Activated T-helper 1 cell treated with anti-CD3 and anti-CD28 coated beads, Interleukin-2, amount 50 U/mL, for 16 hours (primary cell): ENCODE measurements around the gene TMEM143.
"Not testable (repeated sequence)": the region's sequence is repeated elsewhere in the genome, so short reads cannot be mapped to it uniquely, and the experiment has no call there.

Experiments used
- DNase-seq, 2 donors: peaks; one replicate each; pipeline ENCODE4 v3.0.0-alpha.2; 2020; ENCODE audit warnings: low read depth in 1 of 2, low spot score in 1 of 2

The TMEM143 gene

DNA sequence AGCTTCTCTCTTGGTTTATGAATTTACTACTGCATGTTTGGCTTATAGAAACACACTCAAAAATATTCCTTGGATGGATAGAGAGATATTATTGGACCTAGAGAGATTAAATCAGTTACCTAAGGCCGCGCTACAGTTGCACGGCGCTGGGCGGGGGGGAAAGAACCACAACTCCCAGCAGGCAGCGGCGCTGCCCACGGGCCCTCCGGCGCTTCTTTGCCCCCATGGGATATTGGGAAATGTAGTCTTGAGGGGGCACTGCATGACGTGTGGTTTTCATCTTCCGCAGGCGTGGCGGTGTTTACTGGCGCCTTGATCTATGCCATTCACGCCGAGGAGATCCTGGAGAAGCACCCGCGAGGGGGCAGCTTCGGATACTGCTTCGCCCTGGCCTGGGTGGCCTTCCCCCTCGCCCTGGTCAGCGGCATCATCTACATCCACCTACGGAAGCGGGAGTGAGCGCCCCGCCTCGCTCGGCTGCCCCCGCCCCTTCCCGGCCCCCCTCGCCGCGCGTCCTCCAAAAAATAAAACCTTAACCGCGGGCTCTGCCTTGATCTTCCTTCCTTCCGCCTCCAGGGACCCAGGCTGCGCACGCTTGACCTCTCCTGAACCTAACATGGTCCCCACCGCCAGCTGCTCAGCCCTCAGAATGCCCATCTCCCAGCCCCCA lies 33.6 kb downstream of the TMEM143 start:
- DNase-seq = peak; percentile 70 to 72

DNA sequence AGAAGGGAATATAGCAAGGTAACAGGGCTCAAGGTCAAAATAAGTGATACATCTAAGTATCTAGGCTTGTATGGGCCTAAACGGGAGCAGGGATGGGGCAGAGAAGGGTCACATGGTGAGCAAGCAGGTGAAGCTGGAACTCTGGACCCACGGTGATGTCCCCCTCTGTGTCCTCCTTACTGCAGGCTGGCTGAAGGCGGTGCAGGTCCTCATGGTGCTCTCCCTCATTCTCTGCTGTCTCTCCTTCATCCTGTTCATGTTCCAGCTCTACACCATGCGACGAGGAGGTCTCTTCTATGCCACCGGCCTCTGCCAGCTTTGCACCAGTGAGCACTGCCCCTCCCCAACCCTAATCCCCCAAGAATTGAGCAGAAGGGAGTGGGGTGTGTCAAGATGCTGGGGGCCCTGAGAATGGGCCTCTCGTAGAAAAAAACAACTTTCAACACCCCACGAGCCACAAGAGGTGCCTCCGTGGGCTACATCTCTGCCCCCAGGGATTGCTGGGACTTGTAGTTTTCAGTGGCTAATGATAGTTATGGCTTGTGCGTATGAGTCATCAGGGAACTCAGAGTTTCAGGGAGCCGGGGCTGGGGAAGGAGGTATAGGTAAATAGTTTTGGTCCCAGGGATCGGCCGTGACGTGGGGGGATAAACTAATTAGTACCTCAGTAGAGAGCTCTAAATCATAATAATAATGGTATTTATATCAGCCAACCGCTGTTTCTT lies 34.4 kb downstream of the TMEM143 start:
- DNase-seq = no peak

DNA sequence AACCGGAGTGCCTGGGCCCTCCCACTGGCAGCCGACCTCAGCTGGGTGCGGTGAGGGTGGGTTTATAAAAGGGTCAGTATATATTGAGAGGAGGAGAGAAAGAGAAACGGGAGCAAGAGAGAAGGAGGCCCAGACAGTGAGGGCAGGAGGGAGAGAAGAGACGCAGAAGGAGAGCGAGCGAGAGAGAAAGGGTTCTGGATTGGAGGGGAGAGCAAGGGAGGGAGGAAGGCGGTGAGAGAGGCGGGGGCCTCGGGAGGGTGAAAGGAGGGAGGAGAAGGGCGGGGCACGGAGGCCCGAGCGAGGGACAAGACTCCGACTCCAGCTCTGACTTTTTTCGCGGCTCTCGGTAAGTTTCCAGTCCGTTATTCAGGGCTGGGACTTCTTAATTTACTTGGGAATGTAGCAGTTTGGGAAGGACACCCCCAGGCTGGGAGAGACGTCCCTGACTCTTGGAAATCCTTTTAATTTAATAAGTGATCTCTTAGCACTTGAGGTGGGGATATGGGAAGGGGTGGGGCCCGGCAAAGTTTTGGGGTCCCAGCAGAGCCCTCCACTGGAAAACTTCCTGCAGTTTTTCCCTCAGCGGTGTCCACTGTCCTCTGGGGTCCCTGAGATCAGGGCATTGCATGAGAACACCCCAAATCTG lies 38.4 kb downstream of the TMEM143 start, which contains the start of gene EMP3:
TSS of gene EMP3 (plus strand) at position 288 of the 646 bp plus-strand sequence. CDS start 1,293 bp downstream, outside the sequence.
- peak; percentile 70 to 73 for DNase-seq

DNA sequence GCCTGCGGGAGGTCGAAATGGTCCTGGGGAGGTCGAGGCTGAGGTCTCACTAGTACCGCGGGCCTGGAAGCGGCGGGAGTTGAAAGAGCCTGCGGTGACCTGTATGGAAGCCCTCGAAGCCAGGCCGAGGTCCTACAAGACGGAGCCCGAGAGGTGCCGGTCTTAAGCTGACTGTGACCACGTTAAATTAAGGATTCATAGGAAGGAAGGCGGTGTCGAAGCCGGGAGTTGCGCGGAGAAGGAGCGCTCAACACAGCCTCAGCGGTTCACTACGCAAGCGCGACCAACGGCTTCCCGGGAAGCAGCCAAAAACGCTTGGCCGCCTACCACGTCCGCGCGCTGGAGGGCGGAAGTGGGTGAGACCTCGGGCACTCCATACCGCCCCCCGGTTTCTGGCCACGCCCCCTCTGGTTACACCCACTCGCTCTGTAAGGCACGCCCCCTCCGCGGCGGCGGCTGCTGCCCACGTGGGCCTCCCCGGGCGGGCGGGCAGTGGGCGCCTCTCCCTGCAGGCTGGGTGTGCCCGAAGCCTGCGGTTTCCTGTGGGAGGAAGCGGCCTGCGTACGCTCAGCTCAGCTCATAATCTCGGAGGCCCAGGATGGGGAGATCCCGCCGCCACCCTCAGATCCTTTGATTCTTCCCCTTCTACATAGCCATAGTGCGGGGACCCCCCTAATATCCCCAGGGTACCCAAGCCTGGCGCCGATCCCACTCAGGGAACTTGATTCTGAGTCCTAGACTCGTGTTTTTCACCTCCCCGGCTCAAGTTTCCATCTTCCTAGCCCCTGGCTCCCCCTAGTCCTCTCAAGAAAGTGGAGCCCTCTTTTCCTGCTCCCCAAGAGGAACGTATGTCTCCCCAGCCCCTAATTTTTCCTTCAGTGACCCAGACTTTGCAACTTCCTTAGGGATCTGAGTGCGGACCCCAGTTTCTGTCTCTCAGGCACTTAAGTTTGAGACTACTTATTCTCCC lies 41.8 kb downstream of the TMEM143 start:
- DNase-seq = peak; percentile 98 to 99

DNA sequence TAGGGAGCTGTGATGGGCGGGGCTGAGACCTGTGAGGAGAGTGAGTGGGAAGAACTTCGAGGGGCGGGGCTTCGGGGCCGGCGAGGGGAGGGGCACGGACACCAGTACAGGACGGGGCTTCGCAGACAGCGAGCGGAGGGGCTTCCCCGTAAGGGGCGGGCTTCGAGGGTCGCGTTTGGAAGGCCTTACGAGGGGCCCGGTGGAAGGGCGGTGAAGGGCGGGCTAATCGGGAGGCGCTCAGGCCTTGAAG lies 42.4 kb downstream of the TMEM143 start:
- DNase-seq = peak; percentile 90 to 94

DNA sequence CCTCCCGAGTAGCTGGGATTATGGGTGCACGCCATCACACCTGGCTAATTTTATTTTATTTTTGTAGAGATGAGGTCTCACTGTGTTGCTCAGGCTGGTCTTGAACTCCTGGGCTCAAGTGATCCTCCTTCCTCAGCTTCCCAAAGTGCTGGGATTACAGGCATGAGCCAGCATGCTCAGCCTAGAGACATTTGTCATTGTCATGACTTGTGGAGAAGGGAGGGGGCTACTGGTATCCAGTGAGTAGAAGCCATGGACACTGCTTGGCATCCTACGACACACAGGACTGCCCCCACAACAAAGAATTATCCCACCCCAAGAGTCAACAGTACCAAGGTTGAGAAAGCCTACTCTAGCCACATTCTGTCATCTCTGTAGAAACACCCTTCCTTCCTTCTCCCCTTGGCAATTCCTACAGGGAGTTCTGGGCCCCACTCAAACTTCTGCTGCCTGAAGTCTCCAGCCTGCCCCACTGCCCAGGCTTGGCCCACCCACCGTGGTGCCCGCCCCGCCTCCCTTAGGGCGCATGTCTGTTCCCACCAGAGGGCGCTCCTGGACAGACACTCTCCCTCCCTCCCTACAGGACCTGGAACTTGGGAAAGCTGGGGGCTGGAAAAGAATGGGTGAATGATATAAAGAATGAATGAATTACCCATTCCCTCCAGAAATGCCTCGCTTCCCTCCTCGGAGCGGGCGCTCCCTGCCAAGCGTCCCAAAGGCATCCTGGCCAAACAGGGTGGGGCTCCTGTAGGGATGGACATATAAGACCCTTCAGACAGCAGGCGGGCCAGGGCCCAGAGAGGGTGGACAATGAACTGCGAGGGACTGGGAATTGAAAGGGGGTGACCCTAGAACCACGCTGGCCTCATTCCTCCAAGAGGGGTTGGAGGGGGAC lies 43.8 kb downstream of the TMEM143 start:
- DNase-seq = peak; percentile 64 to 71

DNA sequence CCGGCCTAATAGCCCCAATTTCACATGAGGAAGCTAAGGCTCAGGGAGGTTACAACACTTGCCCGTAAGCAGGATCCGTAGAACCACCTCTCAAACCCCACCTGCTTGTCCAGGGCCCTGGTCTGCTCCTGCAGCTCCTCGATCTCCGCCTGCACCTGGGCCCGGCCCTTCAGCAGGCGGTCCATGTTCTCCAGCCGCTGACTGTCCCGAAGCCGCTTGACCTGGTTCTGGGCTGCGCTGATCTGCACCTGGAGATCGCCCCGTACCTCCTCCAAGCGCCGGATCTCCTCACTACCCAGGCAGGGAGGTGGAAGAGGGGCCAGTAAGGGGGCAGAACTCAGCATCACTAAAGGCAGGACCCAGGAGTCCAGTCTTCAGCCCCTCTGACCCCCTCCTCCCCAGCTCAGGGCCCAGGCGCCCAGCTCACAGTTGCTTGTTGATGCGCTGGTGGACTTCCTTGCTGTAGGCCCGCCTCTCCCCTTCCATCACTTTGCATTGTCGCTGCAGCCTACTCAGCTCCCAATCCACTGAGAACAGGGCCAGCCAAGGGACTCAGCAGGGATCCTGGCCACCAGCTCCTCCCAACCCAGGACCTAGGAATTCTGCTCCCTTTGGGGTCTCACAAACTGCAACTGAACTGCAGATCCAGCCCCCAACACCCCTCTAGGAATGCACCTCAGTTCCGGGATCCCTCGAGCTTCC lies 45.3 kb downstream of the TMEM143 start:
- DNase-seq = no peak

DNA sequence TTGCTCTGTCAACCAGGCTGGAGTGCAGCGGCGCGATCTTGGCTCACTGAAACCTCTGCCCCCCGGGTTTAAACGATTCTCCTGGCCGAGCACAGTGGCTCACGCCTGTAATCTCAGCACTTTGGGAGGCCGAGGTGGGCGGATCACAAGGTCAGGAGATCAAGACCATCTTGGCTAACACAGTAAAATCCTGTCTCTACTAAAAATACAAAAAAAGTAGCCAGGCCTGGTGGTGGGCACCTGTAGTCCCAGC lies 46.1 kb downstream of the TMEM143 start:
- DNase-seq = not testable (repeated sequence)

DNA sequence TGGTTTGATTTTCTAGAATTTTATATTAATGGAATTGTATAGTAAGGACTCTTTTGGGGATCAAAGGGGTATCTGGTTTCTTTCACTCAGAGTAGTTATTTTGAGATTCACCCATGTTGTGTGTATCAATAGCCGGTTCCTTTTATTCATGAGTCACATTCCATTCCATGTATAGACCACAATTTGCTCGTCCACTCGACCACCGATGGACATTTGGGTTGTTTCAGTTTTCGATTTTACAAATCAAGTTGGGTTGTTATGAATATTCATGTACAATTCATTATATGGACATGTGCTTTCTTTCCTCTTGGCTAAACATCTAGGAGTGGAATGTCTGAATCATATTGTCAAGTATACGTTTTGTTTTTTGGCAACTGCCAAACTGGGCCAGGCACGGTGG lies 48.0 kb downstream of the TMEM143 start:
- DNase-seq = no peak

DNA sequence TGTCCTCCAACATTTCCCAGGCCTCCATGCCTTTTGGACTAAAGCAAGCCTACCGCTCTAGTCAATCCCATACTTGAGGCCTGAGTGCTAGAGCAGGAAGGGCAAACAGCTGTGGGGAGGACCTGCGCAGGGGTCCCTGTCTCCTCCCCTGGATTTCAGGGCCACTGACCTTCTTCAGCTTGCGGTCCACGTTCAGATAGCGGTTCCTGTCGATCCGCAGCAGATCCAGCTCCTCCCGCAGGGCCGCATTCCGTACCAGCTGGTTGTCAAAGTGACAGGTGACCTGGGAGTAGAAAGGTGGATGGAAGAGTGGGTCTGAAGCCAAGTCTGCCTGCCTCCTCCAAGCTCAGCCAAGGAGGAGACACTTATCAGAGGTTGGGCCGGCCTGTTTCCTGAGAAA lies 52.4 kb downstream of the TMEM143 start:
- no peak for DNase-seq

DNA sequence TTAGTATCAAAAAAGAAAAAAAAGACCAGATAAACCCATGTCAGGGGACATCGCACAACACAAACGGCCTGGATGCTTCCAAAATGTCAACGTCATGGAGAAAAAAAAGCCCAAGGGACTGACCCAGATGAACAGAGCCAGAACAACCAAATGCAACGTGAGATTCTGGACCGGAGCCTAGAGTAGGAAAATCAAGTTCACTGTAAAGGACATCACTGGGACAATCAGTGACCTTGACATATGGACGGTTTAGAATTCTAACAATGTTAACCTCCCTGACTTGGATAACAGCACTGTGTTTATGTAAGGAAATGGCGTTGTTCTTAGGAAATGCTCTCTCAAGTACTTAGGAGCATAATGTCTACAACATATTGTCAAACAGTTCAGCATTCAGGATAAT lies 53.5 kb downstream of the TMEM143 start:
- DNase-seq = no peak

DNA sequence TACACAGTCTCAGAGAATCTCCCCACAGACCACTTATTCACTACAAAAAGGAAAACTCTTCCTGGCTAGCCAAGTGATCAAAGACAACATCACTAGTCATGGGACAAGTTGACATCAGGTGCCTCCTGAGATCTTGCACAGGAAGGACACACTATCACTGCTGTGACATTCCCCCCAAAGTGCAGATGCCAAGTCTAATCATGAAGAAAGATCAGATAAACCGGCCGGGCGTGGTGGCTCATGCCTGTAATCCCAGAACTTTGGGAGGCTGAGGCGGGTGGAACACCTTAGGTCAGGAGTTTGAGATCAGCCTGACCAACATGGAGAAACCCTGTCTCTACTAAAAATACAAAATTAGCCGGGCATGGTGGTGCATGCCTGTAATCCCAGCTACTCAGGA lies 54.0 kb downstream of the TMEM143 start:
- not testable (repeated sequence) for DNase-seq

DNA sequence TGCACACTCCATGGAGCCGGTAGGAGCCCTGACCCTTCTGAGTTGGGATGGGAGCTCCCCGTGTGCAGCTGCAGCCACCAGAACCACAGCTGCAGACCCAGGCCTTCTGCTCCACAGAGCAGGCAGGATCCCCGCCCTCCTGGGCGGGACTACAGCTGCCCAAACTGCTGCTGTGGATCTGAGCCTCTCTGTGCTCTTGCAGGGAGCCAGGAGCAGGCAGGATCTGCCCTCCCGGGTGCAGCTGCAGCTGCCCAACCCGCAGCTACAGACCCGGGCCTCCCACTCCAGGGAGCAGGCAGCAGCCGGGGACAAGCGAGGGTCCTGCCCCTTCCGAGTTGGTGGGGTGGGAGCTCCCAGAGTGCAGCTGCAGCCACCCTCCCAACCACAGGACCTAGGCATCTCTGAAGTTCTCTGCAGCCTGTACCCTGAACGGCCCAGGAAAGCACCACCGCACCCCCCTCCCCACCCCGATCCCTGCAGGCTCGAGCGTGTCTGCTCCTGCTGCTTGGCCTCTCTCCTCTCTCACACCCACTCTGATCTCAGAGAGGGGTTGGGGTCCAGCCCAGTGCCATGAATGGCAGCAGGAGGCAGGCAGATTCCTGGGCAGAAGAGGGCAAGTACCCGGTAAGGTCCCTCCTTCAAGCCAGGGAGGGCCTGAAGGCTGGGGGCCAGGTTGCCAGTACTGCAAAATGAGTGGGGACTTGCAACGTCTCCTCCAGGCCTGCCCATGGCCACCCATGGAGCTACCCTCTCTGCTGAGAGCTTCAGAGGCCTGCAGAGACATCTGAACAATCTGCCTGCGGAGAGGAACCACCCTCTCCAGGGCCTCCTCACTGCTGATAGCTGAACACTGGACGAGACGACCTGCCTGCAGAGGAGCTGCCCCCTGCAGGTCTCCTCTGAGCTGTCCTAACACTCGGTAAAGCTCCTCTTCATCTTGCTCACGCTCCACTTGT lies 54.8 kb downstream of the TMEM143 start:
- DNase-seq = no peak

DNA sequence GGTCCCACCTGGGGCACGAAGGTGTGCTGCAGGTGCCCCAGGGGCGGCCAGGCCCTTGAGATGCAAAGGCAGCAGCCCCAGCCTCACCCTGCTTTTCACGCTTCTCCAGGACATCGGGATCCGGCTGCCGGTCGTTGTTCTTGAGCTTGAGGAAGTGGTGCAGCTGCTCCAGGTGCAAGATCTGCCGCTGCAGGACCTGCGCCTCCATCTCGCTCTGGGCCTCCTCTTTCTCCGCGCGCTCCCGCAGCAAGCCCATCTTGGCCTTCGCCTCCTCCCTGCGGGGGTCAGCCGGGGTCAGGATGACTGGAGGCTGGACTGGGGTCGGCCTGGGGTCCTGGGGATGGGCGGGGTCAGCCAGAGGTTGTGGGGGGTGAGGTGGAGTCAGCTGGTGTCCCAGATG lies 59.9 kb downstream of the TMEM143 start:
- DNase-seq = no peak

DNA sequence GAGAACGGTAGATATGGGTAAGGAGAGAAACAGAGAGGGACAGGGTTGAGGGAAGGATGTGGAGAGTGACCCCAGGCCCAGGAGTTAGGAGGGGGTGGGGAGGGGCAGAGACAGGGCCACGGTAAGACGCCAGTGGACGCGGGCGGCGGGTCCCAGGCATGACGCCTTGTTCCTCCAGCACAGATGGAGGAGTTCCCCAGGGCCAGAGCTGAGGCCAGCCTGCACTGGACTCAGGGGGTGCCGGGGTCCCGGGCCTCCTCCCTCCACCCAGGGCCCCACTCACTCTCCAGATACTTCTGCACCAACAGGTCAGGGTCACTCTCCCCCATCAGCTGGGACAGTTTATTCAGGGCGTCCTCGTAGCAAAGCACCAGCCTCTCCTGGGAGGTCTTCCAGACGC lies 60.4 kb downstream of the TMEM143 start:
- no peak for DNase-seq

DNA sequence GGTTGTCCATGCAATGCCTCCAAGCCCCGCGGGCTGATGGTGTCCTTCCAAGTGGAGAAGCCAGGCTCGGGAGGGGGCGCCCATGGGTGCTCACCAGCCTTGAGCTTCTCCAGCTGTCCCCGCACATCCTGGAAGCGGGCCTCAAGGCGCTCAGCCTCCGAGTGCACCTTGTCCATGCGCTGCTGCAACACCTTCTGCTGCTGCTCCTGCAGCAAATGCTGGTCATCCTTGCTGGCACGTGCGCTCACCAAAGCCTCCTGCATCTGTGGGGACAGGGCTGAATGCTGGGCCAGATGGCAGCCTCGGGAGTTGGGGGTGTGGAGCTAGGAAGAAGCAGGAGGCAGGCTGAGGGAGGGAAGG lies 61.2 kb downstream of the TMEM143 start:
- no peak for DNase-seq

DNA sequence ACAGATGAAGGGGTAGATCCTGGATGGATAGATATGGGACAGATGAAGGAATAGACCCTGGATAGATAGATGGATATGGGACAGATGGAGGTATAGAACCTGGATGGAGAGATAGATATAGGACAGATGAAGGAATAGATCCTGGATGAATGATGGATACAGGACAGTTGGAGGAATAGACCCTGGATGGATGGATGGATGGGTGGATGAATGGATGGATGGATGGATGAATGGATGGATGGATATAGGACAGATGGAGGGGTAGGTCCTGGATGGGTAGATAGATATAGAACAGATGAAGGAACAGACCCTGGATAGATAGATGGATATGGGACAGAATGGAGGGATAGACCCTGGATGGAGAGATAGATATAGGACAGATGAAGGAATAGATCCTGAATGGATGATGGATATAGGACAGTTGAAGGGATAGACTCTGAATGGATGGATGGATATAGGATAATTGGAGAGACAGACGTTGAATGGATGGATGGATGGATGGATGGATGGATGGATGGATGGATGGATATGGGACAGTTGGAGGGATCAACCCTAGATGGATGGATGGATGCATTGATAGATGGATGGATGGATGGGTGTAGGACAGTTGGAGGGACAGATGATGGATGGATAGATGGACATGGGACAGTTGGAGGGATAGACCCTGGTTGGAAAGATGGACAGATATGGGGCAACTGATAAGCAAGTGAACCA lies 61.7 kb downstream of the TMEM143 start:
- DNase-seq = no peak

DNA sequence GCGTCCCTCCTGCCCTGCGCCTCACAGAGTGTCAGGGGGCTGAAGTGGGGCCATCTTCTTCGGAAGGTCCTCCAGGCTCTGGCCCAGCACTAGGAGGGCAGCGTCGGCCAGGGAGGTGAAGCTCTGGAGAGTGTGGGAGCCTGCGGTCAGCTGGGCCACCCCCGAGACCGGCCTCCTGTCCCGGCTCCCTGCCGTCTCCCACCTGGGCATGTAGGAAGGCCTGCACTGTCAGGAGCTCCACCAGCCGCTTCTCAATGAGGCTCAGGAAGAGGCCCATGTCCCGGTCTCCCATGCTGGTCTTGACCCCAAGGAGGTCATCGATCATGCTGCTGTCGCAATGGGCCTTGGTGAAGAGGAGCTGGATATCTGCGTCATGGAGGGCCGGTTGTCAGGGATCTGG lies 65.8 kb downstream of the TMEM143 start:
- no peak for DNase-seq
